GM18858 (cell line): ENCODE results near the gene SLC12A7.
"Not testable (repeated sequence)": the region's sequence is repeated elsewhere in the genome, so short reads cannot be mapped to it uniquely, and the experiment has no call there.

Experiments used
- ATAC-seq: cut with Tn5 transposase; IDR thresholded peaks from one replicate; pipeline ENCODE4 v1.9.1; 2021; ENCODE audit not compliant: unreplicated experiment

SLC12A7 gene

GRCh38 chr5:1127959-1128785, 16.3 kb upstream of the SLC12A7 start:
- ATAC-seq: no peak

- ATAC-seq: not testable (repeated sequence)
Measured at GRCh38 chr5:1125695-1126094, 13.8 kb upstream of the SLC12A7 start.

- no peak for ATAC-seq
Measured at GRCh38 chr5:1125030-1125357, 13.1 kb upstream of the SLC12A7 start.

- no peak for ATAC-seq
Measured at GRCh38 chr5:1124205-1125029, 12.6 kb upstream of the SLC12A7 start.

GRCh38 chr5:1123418-1124147, 11.7 kb upstream of the SLC12A7 start:
- ATAC-seq: no peak

GRCh38 chr5:1122511-1123294, 10.8 kb upstream of the SLC12A7 start:
- no peak for ATAC-seq

GRCh38 chr5:1121891-1122290, 10.0 kb upstream of the SLC12A7 start:
- ATAC-seq: no peak

- ATAC-seq: no peak
Measured at GRCh38 chr5:1121044-1121443, 9.2 kb upstream of the SLC12A7 start.

- no peak for ATAC-seq
Measured at GRCh38 chr5:1120236-1120999, 8.6 kb upstream of the SLC12A7 start.

GRCh38 chr5:1119312-1119831, 7.5 kb upstream of the SLC12A7 start:
- no peak for ATAC-seq

- no peak for ATAC-seq
Measured at GRCh38 chr5:1118738-1119137, 6.9 kb upstream of the SLC12A7 start.

- no peak for ATAC-seq
Measured at GRCh38 chr5:1118231-1118698, 6.4 kb upstream of the SLC12A7 start.

- ATAC-seq: no peak
Measured at GRCh38 chr5:1116977-1117376, 5.1 kb upstream of the SLC12A7 start.

- no peak for ATAC-seq
Measured at GRCh38 chr5:1116109-1116740, 4.4 kb upstream of the SLC12A7 start.

GRCh38 chr5:1115123-1115815, 3.4 kb upstream of the SLC12A7 start:
- no peak for ATAC-seq

- no peak for ATAC-seq
Measured at GRCh38 chr5:1113805-1114586, 2.1 kb upstream of the SLC12A7 start.

- no peak for ATAC-seq
Measured at GRCh38 chr5:1113332-1113690, 1.4 kb upstream of the SLC12A7 start.
